DND-41 (cell line): ENCODE measurements around the gene LEFTY2.
"Not testable (repeated sequence)": the region's sequence is repeated elsewhere in the genome, so short reads cannot be mapped to it uniquely, and the experiment has no call there.

Experiments used
- ATAC-seq: fragments of 200-7000 bp; cut with Tn5 transposase; 3 replicates; pipeline ENCODE4 v1.9.1; 2021; ENCODE audit warnings: low read depth; ENCODE audit not compliant: insufficient read depth
- DNase-seq: peaks from one replicate; pipeline ENCODE4 v3.0.0-alpha.2; 2020
- H2AFZ ChIP-seq: 2 replicates; pipeline ENCODE4 v1.6.0; 2012; ENCODE audit warnings: low read depth, low read length
- H3K27ac ChIP-seq: 2 replicates; pipeline ENCODE4 v1.5.1; 2012; ENCODE audit warnings: low read length, inconsistent platforms
- H3K27me3 ChIP-seq: fragments of 200-600 bp; sonication (generic); 2 replicates; pipeline ENCODE4 v1.6.0; 2012; ENCODE audit warnings: low read length, mild to moderate bottlenecking, inconsistent platforms; ENCODE audit not compliant: insufficient read depth, poor library complexity
- H3K36me3 ChIP-seq: 2 replicates; pipeline ENCODE4 v1.5.1; 2012; ENCODE audit warnings: low read length, inconsistent platforms; ENCODE audit not compliant: insufficient read depth
- H3K4me1 ChIP-seq: 2 replicates; pipeline ENCODE4 v1.5.1; 2012; ENCODE audit warnings: mild to moderate bottlenecking, low read length; ENCODE audit not compliant: insufficient read depth
- H3K4me2 ChIP-seq: 2 replicates; pipeline ENCODE4 v1.6.0; 2012; ENCODE audit warnings: mild to moderate bottlenecking, moderate library complexity, low read length, inconsistent platforms; ENCODE audit not compliant: insufficient read depth
- H3K4me3 ChIP-seq, 2 experiments: fragments of 200-600 bp in 1 of 2; shearing (Covaris generic) in 1 of 2; 2 replicates each; pipeline ENCODE4 v1.5.1; 2012 to 2016; ENCODE audit warnings: inconsistent platforms in 2 of 2, low read length in 2 of 2, mild to moderate bottlenecking in 2 of 2, low read depth in 1 of 2, moderate library complexity in 1 of 2
- H3K79me2 ChIP-seq: 2 replicates; pipeline ENCODE4 v1.6.0; 2012; ENCODE audit warnings: low read length, inconsistent platforms; ENCODE audit not compliant: insufficient read depth
- H3K9ac ChIP-seq: 2 replicates; pipeline ENCODE4 v1.6.0; 2012; ENCODE audit warnings: low read depth, mild to moderate bottlenecking, inconsistent platforms, low read length, moderate library complexity
- H3K9me3 ChIP-seq: 2 replicates; pipeline ENCODE4 v1.5.1; 2012; ENCODE audit warnings: low read length, moderate library complexity, mild to moderate bottlenecking, inconsistent platforms; ENCODE audit not compliant: insufficient read depth, severe bottlenecking
- H4K20me1 ChIP-seq: 2 replicates; pipeline ENCODE4 v1.6.0; 2012; ENCODE audit warnings: low read length; ENCODE audit not compliant: insufficient read depth
- EZH2 ChIP-seq: IDR thresholded peaks from 3 replicates; pipeline ENCODE4 v1.6.1; 2012; ENCODE audit warnings: borderline replicate concordance, low read depth, mild to moderate bottlenecking, moderate library complexity, low read length, inconsistent platforms; ENCODE audit not compliant: severe bottlenecking
- TF ChIP-seq, protein P1 (sequence below): IDR thresholded peaks from 2 replicates; pipeline ENCODE4 v1.5.1; 2012; ENCODE audit warnings: borderline replicate concordance, low read length, moderate library complexity, mild to moderate bottlenecking; ENCODE audit not compliant: poor library complexity, severe bottlenecking; ENCODE audit errors: extremely low read depth

Gene LEFTY2

DNA sequence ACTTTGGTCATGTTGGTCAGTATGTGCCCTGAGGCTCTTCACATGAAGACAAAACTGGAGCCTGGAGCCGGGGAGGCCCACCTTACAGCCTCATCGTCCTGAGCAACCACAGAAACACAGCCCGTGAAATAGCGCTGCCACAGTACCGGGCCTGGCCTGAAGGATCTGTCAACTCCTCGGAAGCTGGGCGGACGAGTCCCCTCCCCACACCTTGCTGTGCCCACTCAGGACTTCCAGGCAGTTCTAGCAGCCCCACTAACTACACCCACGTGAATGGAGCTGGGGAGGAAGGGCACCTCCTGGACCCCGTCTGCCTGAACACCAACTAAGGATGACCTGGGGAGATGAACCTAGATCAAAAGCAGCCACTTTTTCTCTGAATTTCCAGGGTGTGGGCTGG, 33.4 kb upstream of the LEFTY2 start:
- Histone ChIP-seq H3K27me3 (no peaks in the 10 kb centered on the region), H3K9me3 (no peaks in the 10 kb centered on the region), H3K36me3 (peaks cover 3% of the 10 kb centered on the region; the same call in 1 of the 2 replicates), H3K4me2 (no peak overlapping the region), H2AFZ (no peak overlapping the region), H3K27ac (no peak overlapping the region), H3K9ac (no peak overlapping the region), H4K20me1 (no peaks in the 10 kb centered on the region), H3K4me1 (peaks cover 3% of the 10 kb centered on the region), H3K79me2 (no peaks in the 10 kb centered on the region), H3K4me3 (no peak overlapping the region)
- DNase-seq (no peak), ATAC-seq (no peak)
- no peak for TF ChIP-seq EZH2
- TF ChIP-seq, protein P1, sequence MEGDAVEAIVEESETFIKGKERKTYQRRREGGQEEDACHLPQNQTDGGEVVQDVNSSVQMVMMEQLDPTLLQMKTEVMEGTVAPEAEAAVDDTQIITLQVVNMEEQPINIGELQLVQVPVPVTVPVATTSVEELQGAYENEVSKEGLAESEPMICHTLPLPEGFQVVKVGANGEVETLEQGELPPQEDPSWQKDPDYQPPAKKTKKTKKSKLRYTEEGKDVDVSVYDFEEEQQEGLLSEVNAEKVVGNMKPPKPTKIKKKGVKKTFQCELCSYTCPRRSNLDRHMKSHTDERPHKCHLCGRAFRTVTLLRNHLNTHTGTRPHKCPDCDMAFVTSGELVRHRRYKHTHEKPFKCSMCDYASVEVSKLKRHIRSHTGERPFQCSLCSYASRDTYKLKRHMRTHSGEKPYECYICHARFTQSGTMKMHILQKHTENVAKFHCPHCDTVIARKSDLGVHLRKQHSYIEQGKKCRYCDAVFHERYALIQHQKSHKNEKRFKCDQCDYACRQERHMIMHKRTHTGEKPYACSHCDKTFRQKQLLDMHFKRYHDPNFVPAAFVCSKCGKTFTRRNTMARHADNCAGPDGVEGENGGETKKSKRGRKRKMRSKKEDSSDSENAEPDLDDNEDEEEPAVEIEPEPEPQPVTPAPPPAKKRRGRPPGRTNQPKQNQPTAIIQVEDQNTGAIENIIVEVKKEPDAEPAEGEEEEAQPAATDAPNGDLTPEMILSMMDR: no peak

DNA sequence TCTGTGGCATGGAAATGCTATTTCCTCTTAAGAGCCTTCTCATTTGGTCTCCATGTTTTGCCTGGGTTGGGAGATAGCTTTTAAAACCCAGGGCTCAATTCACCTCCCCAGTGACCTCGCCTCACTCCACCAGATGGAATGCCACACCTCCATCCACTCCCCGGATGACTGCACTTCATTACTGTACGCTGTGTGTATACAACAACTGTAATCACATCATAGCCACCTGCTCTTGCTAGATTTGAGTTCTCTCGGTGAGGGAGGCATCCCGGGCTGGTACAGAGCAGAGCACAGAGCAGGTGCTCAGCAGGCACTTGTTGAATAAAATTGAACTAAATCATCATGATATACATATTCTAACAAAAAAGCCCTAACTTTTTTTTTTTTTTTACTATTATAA, 32.1 kb upstream of the LEFTY2 start:
- no peaks in the 10 kb centered on the region for H3K27me3 ChIP-seq
- no peak overlapping the region for H3K4me2 ChIP-seq
- no peaks in the 10 kb centered on the region for H4K20me1 ChIP-seq
- no peak overlapping the region for H2AFZ ChIP-seq
- H3K9ac ChIP-seq: no peak overlapping the region
- DNase-seq (no peak), ATAC-seq (no peak)
- H3K79me2 ChIP-seq: no peaks in the 10 kb centered on the region
- no peaks in the 10 kb centered on the region for H3K9me3 ChIP-seq
- H3K4me3 ChIP-seq: no peak overlapping the region
- H3K36me3 ChIP-seq: no peaks in the 10 kb centered on the region; the same call in 1 of the 2 replicates
- peaks cover 3% of the 10 kb centered on the region for H3K4me1 ChIP-seq
- no peak for TF ChIP-seq EZH2
- TF ChIP-seq, protein P1: no peak
- H3K27ac ChIP-seq: no peak overlapping the region

DNA sequence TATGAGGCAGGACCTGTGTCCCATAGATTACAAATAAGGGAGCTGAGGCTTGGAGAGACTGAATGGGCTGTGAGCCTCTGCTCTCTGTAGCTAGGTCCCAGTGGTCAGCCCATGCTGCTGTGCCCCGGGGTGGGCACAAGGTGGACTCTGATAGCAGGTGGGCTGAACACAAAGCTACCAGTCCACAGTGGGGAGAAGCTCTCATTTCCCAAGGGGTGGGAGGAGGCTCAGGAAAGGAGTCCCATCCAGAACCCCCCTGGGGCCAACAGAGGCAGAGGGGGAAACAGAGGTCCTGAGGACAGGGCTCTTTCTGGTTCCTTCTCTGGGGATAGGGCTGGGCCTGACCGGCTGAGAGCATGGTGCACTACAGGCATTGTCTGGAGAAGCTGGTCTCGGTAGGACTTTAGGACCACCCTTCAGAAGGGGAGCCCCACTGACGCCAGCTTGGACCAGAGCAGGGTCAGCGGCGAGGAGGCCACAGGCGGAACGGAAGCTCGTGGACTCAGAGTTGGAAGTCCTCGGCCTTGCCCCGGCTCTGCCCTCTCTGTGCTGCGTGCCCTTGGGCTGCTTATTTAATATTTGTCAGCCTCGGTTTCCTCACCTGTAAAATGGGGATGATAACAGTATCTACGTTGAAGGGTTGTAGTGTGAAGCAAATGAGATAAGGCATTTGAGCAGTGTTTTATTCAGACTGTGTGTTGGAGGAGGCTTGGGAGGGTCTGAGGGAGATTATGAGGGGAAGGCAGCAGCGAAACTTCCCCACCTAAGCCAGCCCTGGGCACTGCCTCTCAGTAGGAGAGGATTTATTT, 31.5 kb upstream of the LEFTY2 start:
- H2AFZ ChIP-seq: no peak overlapping the region
- no peaks in the 10 kb centered on the region for H4K20me1 ChIP-seq
- H3K9me3 ChIP-seq: no peaks in the 10 kb centered on the region
- H3K36me3 ChIP-seq: no peaks in the 10 kb centered on the region; the same call in 1 of the 2 replicates
- no peak for DNase-seq
- TF ChIP-seq, protein P1: no peak
- TF ChIP-seq EZH2: no peak
- no peak overlapping the region for H3K4me2 ChIP-seq
- ATAC-seq: no peak
- no peak overlapping the region for H3K4me3 ChIP-seq
- H3K9ac ChIP-seq: no peak overlapping the region
- no peaks in the 10 kb centered on the region for H3K79me2 ChIP-seq
- no peak overlapping the region for H3K27ac ChIP-seq
- H3K27me3 ChIP-seq: no peaks in the 10 kb centered on the region
- H3K4me1 ChIP-seq: peaks cover 3% of the 10 kb centered on the region

DNA sequence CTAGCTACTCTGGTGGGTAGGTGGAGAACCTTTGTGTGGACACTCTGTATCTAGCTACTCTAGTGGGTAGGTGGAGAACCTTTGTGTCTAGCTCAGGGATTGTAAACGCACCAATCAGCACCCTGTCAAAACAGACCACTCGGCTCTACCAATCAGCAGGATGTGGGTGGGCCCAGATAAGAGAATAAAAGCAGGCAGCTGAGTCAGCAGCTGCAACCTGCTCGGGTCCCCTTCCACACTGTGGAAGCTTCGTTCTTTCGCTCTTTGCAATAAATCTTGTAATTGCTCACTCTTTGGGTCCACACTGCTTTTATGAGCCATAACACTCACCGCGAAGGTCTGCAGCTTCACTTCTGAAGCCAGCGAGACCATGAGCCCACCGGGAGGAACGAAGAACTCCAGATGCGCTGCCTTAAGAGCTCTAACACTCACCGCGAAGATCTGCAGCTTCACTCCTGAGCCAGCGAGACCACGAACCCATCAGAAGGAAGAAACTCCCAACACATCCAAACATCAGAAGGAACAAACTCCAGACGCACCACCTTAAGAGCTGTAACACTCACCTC, 29.7 kb upstream of the LEFTY2 start:
- not testable (repeated sequence) for H3K27ac ChIP-seq, ATAC-seq, H3K4me1 ChIP-seq, H4K20me1 ChIP-seq, H3K9ac ChIP-seq, H2AFZ ChIP-seq, H3K79me2 ChIP-seq, H3K36me3 ChIP-seq, H3K27me3 ChIP-seq, H3K4me3 ChIP-seq, H3K4me2 ChIP-seq, H3K9me3 ChIP-seq
- peak; percentile 21 for DNase-seq

DNA sequence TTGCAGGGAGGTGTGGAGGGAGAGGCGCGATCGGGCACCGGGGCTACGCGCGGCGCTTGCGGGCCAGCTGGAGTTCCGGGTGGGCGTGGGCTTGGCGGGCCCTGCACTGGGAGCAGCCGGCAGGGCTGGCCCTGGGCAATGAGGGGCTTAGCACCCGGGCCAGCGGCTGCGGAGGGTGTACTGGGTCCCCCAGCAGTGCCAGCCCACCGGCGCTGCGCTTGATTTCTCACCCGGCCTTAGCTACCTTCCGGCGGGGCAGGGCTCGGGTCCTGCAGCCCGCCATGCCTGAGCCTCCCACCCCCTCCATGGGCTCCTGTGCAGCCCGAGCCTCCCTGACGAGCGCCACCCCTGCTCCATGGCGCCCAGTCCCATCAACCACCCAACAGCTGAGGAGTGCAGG, 28.7 kb upstream of the LEFTY2 start:
- not testable (repeated sequence) for H2AFZ ChIP-seq, H3K36me3 ChIP-seq, ATAC-seq, H3K9ac ChIP-seq, H4K20me1 ChIP-seq, DNase-seq, H3K27me3 ChIP-seq, H3K9me3 ChIP-seq, H3K4me2 ChIP-seq, H3K27ac ChIP-seq, H3K4me1 ChIP-seq, H3K4me3 ChIP-seq, H3K79me2 ChIP-seq
